Erythroblast (primary cell): ENCODE data around the gene BRD3OS.

Source experiments
- GATA1 ChIP-seq: IDR thresholded peaks from 2 replicates; pipeline ENCODE4 v1.6.1; 2011; ENCODE audit warnings: low read depth, mild to moderate bottlenecking, control low read depth, low read length, moderate library complexity
- POLR2A ChIP-seq: IDR thresholded peaks from 2 replicates; pipeline ENCODE4 v1.6.1; 2011; ENCODE audit warnings: mild to moderate bottlenecking, low read length

GRCh38 chr9:134044944-134045343, 19.7 kb downstream of the BRD3OS start:
- TF ChIP-seq POLR2A (no peak), GATA1 (no peak)
